HL-60 (cell line): Measurements from ENCODE around the gene BCAS3.

ENCODE experiments used
- GABPA ChIP-seq: IDR thresholded peaks from 2 replicates; pipeline ENCODE4 v1.6.1; 2012; ENCODE audit warnings: low read depth
- POLR2AphosphoS5 ChIP-seq: IDR thresholded peaks from 2 replicates; pipeline ENCODE4 v1.6.1; 2012; ENCODE audit warnings: low read depth
- SPI1 ChIP-seq: IDR thresholded peaks from 2 replicates; pipeline ENCODE4 v1.6.1; 2012; ENCODE audit warnings: low read depth, mild to moderate bottlenecking, borderline replicate concordance
- TF ChIP-seq, protein P1 (sequence below): IDR thresholded peaks from one replicate; pipeline ENCODE4 v1.5.1; 2011; ENCODE audit warnings: low read length, control low read depth, inconsistent platforms; ENCODE audit not compliant: insufficient read depth

- TF ChIP-seq, protein P1, sequence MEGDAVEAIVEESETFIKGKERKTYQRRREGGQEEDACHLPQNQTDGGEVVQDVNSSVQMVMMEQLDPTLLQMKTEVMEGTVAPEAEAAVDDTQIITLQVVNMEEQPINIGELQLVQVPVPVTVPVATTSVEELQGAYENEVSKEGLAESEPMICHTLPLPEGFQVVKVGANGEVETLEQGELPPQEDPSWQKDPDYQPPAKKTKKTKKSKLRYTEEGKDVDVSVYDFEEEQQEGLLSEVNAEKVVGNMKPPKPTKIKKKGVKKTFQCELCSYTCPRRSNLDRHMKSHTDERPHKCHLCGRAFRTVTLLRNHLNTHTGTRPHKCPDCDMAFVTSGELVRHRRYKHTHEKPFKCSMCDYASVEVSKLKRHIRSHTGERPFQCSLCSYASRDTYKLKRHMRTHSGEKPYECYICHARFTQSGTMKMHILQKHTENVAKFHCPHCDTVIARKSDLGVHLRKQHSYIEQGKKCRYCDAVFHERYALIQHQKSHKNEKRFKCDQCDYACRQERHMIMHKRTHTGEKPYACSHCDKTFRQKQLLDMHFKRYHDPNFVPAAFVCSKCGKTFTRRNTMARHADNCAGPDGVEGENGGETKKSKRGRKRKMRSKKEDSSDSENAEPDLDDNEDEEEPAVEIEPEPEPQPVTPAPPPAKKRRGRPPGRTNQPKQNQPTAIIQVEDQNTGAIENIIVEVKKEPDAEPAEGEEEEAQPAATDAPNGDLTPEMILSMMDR = no peak
- TF ChIP-seq POLR2AphosphoS5 (no peak), GABPA (no peak), SPI1 (no peak)
These were observed 267.1 kb downstream of the BCAS3 start for GRCh38 chr17:60944751-60945150.
